HG02884 (cell line): ENCODE results near the gene GSTA3.
"Not testable (repeated sequence)": the region's sequence is repeated elsewhere in the genome, so short reads cannot be mapped to it uniquely, and the experiment has no call there.

Source experiments
- ATAC-seq: cut with Tn5 transposase; IDR thresholded peaks from one replicate; pipeline ENCODE4 v1.9.1; 2021; ENCODE audit warnings: mild to moderate bottlenecking, moderate library complexity; ENCODE audit not compliant: unreplicated experiment

The GSTA3 gene

DNA sequence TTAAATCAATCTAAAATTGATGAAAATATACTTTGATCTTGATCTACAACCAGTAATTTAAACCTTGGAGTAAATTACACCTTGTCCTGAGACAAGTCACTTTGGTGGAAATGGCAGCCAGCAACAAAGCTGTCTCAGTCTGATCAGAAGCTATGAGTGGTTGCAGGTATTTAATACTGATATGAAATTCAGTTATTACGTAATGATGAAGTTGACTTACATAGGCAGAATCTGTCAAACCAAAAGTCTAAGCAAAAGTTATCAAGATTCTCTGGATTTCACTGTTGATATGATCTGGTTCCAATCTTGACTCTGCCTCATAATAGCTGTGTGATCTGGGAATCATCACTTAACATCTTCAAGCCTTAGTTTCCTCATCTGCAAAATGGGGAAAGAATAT lies 41.3 kb downstream of the GSTA3 start:
- no peak for ATAC-seq

DNA sequence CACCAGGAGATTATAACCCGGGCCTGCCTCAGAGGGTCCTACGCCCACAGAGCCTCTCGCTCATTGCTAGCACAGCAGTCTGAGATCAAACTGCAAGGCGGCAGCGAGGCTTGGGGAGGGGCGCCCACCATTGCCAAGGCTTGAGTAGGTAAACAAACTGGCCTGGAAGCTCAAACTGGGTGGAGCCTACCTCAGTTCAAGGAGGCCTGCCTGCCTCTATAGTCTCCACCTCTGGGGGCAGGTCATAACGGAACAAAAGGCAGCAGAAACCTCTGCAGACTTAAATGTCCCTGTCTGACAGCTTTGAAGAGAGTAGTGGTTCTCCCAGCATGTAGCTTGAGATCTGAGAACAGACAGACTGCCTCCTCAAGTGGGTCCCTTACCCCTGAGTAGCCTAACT lies 48.3 kb downstream of the GSTA3 start:
- ATAC-seq, result not testable (repeated sequence)

DNA sequence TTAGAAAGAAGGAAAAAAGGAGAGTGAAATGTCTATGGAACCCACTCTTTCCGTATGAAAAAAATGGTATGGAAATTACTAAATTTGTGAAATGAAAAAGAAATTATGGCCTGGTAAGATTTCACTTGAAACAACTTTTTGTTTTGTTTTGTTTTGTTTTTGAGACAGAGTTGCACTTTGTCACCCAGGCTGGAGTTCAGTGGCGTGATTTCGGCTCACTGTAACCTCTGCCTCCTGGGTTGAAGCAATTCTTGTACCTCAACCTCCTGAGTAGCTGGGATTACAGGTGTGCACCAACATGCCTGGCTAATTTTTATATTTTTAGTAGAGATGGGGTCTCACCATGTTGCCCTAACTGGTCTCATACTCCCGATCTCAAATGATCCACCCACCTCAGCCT lies 51.1 kb downstream of the GSTA3 start:
- no peak for ATAC-seq

DNA sequence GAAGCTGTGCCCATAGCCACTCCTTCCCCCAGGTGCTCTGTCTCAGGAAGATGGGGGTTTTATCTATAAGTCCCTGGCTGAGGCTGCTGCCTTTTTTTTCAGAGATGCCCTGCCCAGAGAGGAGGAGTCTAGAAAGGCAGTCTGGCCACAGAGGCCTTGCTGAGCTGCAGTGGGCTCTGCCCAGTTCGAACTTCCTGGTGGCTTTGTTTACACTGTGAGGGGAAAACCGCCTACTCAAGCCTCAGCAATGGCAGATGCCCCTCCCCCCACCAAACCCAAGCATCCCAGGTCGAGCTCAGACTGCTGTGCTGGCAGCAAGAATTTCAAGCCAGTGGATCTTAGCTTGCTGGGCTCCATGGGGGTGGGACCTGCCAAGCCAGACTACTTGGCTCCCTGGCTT lies 53.4 kb downstream of the GSTA3 start:
- ATAC-seq, result not testable (repeated sequence)

DNA sequence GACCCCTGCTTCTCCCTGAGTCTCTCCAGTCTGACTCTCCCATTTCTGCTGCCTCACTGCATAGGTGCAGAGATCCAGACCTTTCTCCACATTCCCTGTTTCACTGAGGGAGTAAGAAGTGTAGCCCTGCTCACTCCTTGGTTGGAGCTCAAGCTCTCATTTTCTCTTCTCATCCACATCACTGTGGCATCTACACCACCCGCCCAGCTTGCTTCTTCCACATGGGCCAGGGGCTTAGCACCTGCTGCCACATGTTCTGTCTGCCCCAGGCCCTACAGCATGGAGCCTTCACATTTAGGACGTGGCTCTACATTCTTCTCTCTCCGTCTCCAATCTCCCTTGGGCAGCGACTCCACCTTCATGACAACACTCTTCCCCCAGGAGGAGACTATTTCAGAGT lies 60.4 kb downstream of the GSTA3 start:
- ATAC-seq, result no peak
